ENCODE results near the gene OGFOD1.

The OGFOD1 gene

DNA sequence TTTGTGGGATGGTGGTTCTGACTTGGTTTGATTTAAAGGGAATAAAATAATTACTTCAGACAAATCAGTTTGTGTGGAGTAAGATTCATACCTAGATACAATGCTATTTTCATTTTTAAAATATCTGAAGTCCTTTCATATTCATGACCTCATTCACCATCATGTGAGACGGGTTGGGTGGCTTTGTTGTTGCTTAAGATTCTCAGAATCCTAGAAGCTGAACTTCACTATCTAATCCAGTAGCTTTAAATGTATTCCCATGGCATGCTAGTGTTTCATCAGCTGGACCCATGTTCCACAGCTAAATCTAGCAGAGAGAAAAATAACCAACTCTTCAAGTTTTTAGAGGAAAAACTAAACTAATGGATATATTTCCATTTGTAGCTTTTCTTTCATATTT lies 23.3 kb upstream of the OGFOD1 start:
- no peak for DNase-seq

DNA sequence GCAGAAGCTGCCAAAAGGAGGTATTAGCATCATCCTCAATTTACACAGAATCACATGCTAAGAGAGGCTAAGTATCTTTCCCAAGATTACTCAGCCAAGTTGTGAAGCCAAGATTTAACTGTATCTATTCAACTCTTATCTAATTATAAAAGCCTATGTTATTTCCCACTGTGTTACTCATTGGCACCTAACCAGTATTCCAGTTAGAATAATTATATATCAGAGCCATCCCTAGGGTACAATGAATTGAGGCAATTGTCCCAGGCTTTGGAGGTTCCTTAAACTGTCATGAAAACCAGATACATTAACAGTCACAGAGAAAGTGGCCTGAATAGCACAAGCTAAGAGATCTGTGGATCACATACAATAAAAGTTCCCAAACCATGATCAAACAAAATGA lies 15.1 kb upstream of the OGFOD1 start:
- DNase-seq, result no peak

DNA sequence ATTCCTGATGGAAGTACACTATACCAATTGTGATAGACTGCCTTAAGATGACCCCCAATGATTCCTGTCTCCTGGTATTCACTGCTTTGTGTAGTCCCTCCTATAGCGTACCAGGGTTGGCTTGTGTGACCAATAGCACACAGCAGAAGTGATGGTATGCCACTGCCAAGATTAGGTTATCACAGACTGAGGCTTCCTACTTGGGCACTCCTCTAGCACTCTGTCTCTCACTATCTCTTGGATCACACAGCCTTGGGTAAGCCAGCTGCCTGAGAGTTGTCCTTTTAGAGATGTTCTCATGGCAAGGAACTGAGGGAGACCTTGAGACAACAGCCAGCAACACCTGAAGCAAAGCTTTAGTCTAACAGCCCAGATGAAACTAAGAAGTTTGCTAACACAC lies 13.3 kb upstream of the OGFOD1 start:
- DNase-seq, result no peak

DNA sequence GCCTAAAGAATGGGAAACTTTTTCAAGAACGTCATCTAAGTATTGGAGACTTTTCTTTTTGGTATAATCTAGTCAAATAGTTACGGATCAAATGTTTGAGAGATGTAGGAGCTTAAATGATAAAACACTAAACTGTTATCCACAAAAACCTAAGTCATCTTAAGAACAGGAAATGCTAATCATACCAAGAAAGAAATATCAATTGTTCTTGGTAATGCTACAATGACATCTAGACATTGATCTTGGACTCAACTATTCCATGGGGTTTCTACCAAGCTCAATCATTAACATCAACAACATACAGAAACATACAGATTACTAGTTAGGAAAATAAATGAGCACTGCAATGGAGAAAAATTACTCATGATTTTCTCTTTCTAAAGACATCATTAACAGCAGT lies 4.1 kb upstream of the OGFOD1 start:
- no peak for DNase-seq

DNA sequence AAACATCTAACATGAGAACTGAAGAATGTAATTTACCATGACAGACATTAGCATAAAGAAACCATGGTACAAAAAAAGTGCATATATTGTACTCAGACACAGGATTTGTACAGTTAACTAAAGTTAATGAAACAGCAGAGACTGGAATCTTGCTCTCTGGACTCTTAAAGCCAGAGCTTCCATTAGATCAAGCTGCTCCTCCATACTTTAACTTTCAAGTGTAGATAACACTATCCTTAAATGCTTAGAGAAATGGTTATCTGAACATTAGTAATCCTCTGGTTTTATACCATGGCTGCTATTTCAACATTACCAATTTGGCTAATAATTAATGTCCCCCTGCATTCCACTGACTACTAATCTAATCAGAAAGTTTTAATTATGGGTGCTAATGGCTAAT lies 3.3 kb upstream of the OGFOD1 start:
- DNase-seq, result no peak

DNA sequence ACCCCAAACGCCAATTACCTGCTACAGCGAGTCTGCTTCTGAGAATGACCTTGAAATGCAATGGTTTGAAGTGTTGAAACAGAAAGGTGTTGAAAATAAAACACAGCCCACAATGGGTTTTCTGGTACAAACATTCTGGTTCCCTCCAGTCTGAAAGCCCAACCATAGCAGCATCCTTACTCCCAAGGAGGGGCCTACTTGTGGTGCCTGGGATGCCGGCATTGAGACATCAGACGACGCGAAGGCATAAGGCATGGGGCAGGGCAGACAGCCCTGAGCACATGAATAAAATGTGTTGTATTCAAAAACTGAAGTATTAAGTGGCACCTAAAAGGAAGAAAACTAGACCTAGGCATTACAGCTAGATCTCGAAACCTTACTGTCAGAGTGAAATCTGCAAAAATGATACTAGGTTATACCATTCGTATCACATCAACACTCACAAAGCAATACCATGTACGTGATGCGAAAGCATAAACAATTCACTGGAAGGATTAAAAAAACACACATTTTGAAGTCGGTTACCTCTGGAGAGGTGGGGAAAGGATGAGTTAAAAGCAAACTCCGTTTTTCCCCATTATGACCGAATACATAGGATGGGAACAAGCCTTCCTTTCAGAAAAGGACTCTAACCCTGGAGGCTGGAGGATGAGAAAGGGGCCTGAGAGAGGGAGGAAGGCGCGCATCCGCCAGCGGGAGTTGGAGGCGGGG lies 924 bp upstream of the OGFOD1 start:
- no peak for DNase-seq

DNA sequence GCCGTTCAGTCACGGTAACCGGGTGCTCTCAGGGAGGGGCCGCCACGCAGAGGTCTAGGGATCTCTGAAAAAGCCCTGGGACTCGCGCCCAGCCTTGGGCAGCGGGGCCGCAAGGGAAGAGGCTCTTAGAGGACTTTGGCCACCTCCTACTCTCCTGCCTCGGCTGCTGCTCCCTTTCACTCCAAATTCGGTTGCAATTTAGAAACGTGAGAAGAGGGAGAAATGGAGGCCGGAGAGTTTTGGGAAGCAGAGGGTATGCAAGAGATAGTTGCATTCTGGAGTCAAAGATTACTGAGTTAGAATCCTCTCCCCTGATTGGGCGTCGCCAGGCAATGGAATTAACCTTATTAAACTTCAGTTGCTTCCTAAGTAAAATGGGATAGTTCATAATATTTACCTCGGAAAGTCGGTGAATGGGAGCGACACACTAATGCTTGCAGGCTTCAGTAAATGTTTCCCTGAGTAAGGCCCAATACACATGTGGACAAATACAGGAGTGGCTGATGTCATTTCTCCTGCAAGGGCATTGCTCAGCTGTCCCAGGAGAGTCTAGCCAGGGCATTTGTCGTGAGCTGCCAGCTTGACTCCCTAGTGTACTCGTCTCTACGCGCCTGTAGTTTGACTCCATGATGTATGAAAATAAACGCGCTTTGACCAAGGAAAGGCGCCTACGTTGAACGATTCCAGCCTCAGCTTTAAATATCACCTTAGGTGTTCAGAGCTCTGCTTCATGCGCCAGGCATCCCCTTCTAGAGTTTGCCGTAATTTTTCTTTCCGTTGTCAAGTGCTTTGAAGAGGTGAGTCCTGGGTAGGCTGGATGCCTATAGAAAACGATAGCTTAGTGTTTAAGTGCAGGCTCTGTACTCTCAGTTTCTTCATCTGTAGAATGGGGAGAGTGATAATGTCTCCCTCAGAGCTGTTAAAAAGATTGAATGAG lies 667 bp downstream of the OGFOD1 start:
- DNase-seq, result no peak

DNA sequence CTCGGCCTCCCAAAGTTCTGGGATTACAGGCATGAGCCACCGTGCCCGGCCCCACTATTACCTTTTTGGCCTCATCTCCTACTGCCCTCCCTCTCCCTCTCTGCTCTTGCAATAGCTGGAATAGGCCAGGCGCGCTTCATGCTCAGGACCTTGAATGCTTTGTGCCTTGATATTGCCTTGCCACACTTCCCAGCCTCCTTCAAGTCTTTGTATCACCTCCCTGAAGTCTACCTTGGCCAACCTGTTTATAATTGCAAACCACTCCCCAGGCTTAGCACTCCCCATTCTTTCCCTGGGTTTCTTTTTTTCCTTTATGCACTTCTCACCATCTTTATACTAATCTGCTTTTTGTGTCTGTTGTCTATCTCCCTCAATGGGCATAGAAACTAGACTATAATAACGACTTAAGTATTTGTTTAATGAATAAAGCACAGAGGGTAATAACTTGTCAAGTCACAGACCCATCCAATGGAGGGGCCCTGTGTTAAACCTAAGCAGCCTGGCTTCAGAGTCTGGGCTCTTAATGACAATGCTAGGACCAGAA lies 6.6 kb downstream of the OGFOD1 start:
- no peak for DNase-seq

DNA sequence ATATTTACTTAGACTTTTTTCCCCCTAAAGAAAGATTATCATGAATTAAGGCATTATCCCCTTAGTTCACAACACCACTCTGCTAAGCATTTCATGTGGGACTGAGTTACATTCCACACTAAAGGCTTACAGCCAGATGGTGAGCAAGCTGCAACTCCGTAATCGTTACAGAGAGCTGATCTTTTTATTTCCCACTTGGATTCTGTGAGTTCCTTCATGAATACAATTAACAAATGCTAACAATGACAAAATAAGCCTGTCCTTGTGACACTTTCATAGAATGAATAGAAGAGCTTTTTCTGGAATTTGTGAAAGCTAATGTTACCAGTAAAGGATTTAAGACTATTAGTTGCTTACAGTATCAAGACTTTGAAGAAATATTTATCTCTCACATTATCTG lies 8.7 kb downstream of the OGFOD1 start:
- DNase-seq, result no peak

DNA sequence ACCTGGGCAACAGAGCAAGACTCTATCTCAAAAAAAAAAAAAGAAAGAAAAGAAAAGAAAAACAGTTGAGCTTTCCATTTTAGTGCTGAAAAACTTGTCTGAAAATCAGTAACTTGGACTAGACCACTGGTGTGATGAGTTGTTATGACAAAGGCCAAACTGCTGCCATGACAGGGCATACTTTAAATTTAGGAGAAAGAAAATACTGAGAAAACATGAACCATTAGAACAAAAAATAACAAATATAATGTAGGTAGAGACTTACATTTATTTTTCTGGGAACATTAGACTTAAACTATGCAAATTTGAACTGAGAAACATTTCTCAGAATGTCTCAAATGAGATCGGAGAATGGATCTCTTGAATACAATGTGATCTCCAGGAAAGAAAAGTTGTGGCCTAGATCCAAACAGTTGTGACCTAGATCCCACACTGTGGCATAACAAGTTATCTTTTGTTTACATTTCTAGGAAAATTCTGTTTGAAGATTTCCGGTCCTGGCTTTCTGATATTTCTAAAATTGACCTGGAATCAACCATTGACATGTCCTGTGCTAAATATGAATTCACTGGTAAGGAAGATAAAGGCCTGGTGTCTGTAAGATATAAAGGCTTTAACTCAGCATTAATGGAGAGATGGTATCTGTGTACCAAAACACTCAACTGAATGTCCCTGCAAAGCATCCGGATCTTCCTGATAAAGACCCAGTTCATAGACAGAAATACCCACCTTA lies 10.9 kb downstream of the OGFOD1 start:
- no peak for DNase-seq

DNA sequence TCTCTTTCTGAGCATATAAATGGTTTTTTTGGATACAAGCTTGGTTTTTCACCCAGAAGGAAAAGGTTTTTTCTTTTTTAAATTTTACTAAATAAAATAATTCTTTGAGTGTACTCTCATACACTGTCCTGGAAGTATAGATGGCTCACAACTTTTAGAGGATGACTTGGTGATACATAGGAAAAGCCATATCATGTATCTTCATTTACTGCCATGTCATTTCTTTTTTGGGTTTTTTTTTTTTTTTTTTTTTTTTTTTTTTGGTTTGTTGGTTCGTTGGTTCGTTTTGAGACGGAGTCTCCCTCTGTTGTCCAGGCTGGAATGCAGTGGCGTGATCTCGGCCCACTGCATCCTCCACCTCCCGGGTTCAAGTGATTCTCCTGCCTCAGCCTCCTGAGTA lies 11.8 kb downstream of the OGFOD1 start:
- no peak for DNase-seq

DNA sequence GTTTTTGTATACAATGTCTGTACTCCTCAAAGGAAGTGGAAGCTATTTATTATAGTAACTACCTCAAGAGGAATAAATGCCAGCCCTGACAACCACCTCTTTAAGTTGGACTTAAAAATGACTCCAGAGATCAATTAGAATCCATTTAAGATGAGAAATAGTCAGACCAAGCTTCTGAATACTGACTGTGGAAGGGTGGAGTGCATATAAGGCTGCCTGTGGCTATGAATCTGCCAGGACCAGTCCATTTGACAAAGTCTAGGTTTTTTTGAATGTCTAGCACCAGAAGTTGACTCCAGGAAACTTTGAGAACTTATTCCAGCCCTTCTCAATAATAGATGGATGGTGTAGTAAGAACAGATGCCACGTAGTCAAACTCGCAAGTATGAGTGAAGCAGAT lies 15.0 kb downstream of the OGFOD1 start:
- no peak for DNase-seq

DNA sequence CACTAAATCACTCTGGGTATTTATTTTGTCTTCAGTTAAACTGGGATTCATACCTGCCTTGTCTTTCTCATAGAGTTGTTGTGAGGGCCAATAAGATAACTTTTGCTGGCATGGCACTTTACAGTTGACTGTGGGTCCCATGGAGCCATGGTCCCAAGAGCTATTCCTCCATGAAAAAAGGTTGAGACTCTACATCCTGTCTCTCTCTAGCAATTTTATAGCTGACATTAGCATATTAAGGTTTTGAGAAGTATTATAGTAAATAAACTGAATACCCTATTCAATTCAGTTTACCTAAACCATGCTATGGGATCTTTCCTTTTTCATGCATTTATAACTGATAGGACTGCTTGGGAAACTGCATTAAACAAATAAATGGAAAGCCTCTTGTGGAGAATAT lies 17.4 kb downstream of the OGFOD1 start:
- DNase-seq, result no peak

DNA sequence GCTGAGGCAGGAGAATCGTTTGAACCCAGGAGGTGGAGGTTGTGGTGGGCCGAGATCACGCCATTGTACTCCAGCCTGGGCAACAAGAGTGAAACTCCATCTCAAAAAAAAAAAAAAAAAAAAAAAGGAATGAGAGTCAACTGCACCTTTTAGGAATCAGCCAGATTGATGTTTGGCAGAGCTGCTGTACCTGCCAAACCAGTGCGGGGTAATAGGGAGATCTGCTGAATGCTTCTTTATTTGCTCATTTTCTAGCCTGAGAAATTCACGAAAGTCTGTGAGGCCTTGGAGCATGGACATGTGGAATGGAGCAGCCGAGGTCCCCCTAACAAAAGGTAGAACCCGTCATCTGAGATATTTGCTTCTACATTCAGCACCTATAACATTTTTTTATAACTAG lies 18.4 kb downstream of the OGFOD1 start:
- no peak for DNase-seq

DNA sequence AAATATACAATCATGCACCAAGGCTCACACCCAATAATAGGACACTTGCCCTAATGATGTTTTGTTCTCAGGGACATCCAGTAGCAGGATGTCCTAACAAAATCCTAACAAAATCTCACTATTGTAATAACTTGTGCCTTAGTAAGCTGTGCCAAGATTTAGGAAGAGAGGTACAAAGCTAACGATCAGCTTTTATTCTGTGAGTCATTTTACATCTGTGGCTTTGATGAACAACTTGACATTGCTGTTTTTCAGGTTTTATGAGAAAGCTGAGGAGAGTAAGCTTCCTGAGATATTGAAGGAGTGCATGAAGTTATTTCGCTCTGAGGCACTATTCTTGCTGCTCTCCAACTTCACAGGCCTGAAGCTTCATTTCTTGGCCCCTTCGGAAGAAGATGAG lies 18.9 kb downstream of the OGFOD1 start:
- no peak for DNase-seq

DNA sequence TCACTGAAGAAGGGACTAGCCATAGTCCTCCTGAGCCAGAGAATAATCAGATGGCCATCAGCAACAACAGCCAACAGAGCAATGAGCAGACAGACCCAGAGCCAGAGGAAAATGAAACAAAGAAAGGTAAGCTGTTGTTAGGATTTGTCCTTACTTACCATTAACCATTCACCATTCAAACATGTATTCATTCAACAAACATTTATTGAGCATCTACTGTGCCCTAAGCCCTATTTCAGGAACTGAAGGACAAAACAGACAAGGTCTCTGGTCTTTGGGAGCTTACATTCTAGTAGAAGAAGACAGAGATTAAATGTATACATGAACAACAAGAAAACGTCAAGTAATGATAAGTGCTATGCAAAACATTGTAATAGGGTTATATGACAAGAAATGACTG lies 19.3 kb downstream of the OGFOD1 start:
- DNase-seq, result no peak

DNA sequence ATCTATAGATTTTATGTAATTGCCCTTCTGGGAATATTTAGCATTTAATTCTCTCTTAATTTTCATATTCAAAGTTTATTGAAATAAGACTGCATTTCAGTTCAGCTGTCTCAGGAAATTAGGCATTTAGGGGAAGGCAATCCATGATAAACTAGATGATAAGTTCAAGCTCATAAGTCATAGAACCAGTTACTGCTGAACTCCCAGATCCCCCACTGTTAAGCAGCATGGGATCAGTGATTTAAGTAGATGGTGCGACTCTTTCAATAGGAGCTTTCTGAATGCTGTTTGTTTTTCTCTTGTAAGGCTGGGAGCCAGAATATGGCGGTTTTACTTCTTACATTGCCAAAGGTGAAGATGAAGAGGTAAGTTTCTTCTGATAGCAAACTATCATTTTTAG lies 23.8 kb downstream of the OGFOD1 start:
- no peak for DNase-seq

DNA sequence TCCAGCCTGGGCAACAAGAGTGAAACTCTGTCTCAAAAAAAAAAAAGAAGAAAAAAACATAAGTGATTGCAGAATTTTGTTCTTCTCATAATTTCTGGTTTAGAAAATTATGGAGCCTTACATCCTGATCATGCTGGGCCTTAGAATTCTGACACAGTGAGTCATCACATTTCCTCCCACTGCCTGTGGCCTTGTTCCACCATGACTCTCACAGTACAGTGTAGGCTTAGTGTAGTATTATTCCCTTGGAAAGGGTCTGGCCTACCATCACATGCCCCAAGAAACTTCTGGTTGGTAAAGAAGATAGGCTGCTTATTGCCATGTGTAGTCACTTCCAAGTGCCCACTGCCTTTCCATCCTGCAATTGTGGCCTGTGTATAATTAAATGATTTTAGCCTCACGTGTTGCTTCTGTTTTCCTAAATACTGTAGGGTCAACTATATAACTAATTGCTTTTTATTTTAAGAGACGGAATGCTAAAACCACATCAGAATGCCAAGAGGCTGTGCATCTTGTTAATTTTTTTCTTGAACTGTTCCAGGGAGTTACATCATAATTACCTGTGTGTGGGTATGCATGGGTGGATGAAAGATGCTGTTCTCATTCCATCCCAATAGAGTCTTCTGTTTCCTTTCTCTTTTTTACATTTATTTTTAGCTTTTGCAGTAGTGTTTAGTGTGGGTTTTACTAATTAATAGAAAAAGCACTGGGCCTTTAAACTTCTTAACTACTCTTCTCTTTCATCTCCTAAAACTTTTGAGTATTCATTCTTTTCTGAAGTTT lies 25.9 kb downstream of the OGFOD1 start:
- DNase-seq, result no peak

DNA sequence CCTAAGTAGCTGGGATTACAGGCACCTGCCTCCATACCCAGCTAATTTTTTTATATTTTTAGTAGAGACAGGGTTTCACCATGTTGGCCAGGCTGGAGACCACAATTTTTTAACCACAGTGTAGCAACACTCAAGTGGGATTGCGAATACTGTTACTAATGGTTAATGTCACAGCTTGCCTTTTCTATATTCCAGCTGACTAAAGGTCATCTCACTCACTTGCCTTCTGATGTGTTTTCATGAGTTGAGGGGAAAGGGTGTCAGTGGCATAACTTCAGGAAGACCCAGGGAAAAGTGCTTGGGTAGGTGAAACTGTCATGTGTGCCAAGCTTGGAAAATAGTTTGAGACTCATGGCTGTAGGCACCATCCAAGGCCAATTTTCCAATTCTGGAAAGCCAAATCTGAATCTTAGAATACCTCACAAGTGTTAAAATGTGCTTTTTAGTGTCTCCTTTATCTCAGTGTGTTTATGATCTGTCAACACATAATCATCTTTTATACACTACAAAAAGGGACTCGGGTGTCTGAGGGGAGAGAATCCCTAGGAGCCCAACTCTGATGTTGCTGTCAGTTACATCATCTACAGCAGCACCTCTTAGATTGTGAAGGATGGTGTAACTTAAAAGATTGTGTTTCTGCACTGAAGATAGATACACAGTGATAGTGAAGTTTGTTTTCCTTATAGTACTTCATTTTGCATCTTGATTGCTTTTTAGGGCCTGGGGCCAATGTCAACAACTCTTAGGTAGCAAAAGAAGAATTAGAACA lies 27.1 kb downstream of the OGFOD1 start:
- no peak for DNase-seq

DNA sequence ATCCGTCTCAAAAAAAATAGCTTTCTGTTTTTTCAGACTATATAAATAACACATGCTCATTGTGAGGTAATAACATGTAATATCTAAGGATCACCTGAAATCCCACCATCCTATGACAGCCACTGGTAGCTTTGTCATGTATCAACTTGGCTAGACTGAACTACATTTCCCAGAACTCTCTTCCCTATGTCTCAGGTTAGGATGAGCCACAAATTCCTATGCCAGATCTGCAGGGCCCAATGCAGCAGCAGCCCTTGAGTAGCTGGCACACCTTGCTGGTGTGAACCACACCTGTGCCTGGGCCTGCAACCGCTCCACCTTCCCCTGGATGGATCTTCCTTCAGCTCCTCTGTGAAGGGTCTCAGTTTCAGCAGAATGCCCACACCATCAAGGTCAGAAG lies 28.1 kb downstream of the OGFOD1 start:
- no peak for DNase-seq

DNA sequence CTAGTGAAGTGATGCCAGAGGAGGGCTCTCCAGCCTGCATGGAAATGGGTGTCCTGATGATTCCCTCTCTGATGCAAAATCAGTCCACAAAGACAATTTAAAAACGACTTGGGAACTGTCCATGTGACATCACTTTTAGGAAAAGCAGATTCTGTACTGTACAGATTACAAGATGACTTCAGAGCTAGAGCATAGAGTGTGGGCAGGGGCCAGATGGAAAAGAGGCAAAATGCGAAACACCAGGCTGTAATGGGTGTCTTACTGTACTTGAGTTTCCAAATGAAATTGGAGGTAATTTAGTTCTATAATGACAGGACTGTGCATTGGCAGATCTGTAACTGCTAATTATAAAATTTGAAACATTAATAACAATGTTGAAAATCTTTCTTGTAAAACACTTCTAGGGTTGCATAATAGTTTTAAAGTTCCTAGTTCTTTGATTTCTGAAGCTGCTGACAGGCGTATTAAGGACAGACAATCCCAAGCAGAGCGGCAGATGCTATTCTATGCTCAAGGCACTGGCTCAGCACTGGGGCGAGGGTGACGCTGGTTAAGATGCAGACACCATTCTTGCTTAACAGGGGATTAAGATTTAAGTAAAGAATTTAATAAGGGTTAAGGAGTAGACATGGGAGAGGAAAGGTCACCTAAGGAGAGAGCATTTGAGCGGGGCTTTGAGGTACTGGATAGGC lies 29.6 kb downstream of the OGFOD1 start:
- no peak for DNase-seq
